Right lobe of liver (tissue), 4 donors: ENCODE measurements around the gene TANGO2.

Source experiments
- CTCF ChIP-seq, 4 donors: fragments of 200-600 bp in 3 of 4; fragments of 450-650 bp in 1 of 4; IDR thresholded peaks; one replicate each; pipeline versions ENCODE4 v1.5.1 to v1.8.0; 2016 to 2022; ENCODE audit warnings: antibody characterized with exemption in 4 of 4, mild to moderate bottlenecking in 2 of 4
- POLR2A ChIP-seq: fragments of 450-650 bp; IDR thresholded peaks from one replicate; pipeline ENCODE4 v1.6.1; 2017; ENCODE audit warnings: antibody characterized with exemption, mild to moderate bottlenecking
- donor health status: DM: no; HTN: no; CAD: no.
- donor health status: DM: no; HTN: no; CAD: no.
- donor health status: DM: no; HTN: yes; CAD: no.

- TF ChIP-seq CTCF (IDR thresholded peaks at IDR 0.05) (no peak), POLR2A (no peak)
These were observed 4.7 kb downstream of the TANGO2 start for GRCh38 chr22:20025401-20026203.
